ENCODE results near the gene USH1C. TPM values are rescaled to one million over a fixed set of nuclear protein-coding genes. Genes with fewer than 3 reads are reported as not detected.

Gene USH1C
- total RNA-seq, 4 donors from 2014 or later = 1.0 to 5.9 (median 3.9) TPM; not detected in 1

- no peaks in the 10 kb centered on the region for H3K27me3 ChIP-seq
- no peak overlapping the region for H3K4me3 ChIP-seq (replicated peaks in 1 of 3)
- DNase-seq = no peak
- TF ChIP-seq POLR2A (IDR thresholded peaks at IDR 0.05) (no peak), CTCF (IDR thresholded peaks at IDR 0.05) (no peak)
- no peaks in the 10 kb centered on the region for H3K36me3 ChIP-seq
- intact Hi-C loops (cut with DNase I) = no loop called here
- H3K4me1 ChIP-seq = no peaks in the 10 kb centered on the region
- no peaks in the 10 kb centered on the region for H3K9me3 ChIP-seq
- 87 to 94% methylated on average over 4 of the region's 4 CpGs for WGBS, 2 donors
- H3K27ac ChIP-seq = no peak overlapping the region
These were observed 3.4 kb downstream of the USH1C start for GRCh38 chr11:17540807-17541206.

GRCh38 chr11:17538731-17539130 is 5.5 kb downstream of the USH1C start:
- Histone ChIP-seq H3K4me3 (replicated peaks in 1 of 3) (no peak overlapping the region), H3K36me3 (no peaks in the 10 kb centered on the region), H3K4me1 (no peaks in the 10 kb centered on the region), H3K9me3 (no peaks in the 10 kb centered on the region), H3K27me3 (no peaks in the 10 kb centered on the region), H3K27ac (no peak overlapping the region)
- no peak for DNase-seq
- TF ChIP-seq CTCF (IDR thresholded peaks at IDR 0.05) (no peak), POLR2A (IDR thresholded peaks at IDR 0.05) (no peak)
- 67 to 83% methylated on average over 3 of the region's 3 CpGs for WGBS, 2 donors
- intact Hi-C loops (cut with DNase I) = no loop called here

- Histone ChIP-seq H3K4me3 (replicated peaks in 1 of 3) (no peak overlapping the region), H3K4me1 (no peaks in the 10 kb centered on the region), H3K36me3 (no peaks in the 10 kb centered on the region), H3K9me3 (no peaks in the 10 kb centered on the region), H3K27ac (no peak overlapping the region), H3K27me3 (no peaks in the 10 kb centered on the region)
- WGBS, 2 donors = 94 to 100% methylated on average over 1 of the region's 1 CpG
- DNase-seq = no peak
- intact Hi-C loops (cut with DNase I) = no loop called here
- TF ChIP-seq POLR2A (IDR thresholded peaks at IDR 0.05) = no peak
- no peak for TF ChIP-seq CTCF (IDR thresholded peaks at IDR 0.05)
These were observed 6.2 kb downstream of the USH1C start for GRCh38 chr11:17538054-17538453.

- H3K9me3 ChIP-seq = no peaks in the 10 kb centered on the region
- intact Hi-C loops (cut with DNase I) = no loop called here
- no peak for DNase-seq
- no peak for TF ChIP-seq CTCF (IDR thresholded peaks at IDR 0.05)
- no peak for TF ChIP-seq POLR2A (IDR thresholded peaks at IDR 0.05)
- H3K27ac ChIP-seq = no peak overlapping the region
- no peaks in the 10 kb centered on the region for H3K4me1 ChIP-seq
- H3K4me3 ChIP-seq (replicated peaks in 1 of 3) = no peak overlapping the region
- WGBS, 2 donors = 89 to 96% methylated on average over 8 of the region's 8 CpGs
- H3K36me3 ChIP-seq = no peaks in the 10 kb centered on the region
- no peaks in the 10 kb centered on the region for H3K27me3 ChIP-seq
These were observed 7.0 kb downstream of the USH1C start for GRCh38 chr11:17537261-17537660.

GRCh38 chr11:17535488-17535887 is 8.7 kb downstream of the USH1C start:
- H3K27me3 ChIP-seq = no peaks in the 10 kb centered on the region
- no peak overlapping the region for H3K27ac ChIP-seq
- no peaks in the 10 kb centered on the region for H3K9me3 ChIP-seq
- DNase-seq = no peak
- 93 to 97% methylated on average over 3 of the region's 3 CpGs for WGBS, 2 donors
- TF ChIP-seq CTCF (IDR thresholded peaks at IDR 0.05) = no peak
- no peak for TF ChIP-seq POLR2A (IDR thresholded peaks at IDR 0.05)
- no peaks in the 10 kb centered on the region for H3K36me3 ChIP-seq
- intact Hi-C loops (cut with DNase I) = no loop called here
- H3K4me1 ChIP-seq = no peaks in the 10 kb centered on the region
- no peak overlapping the region for H3K4me3 ChIP-seq (replicated peaks in 1 of 3)
